Measurements from ENCODE around the gene GLI3.

GLI3 gene

GRCh38 chr7:42049761-42050160 is 187.2 kb downstream of the GLI3 start:
- no peak overlapping the region for H3K4me3 ChIP-seq (ENCODE audit: low read length)
- no peak for TF ChIP-seq CTCF (conservative IDR thresholded peaks at IDR 0.05; ENCODE audit: low read depth, low read length)
- DNase-seq (ENCODE audit: low read depth): no peak

- H3K4me3 ChIP-seq (ENCODE audit: low read length): no peak overlapping the region
- no peak for TF ChIP-seq CTCF (conservative IDR thresholded peaks at IDR 0.05; ENCODE audit: low read depth, low read length)
- DNase-seq (ENCODE audit: low read depth): no peak
Observed at GRCh38 chr7:42046483-42046882, 190.5 kb downstream of the GLI3 start.

- DNase-seq (ENCODE audit: low read depth): no peak
- H3K4me3 ChIP-seq (ENCODE audit: low read length): no peak overlapping the region
- no peak for TF ChIP-seq CTCF (conservative IDR thresholded peaks at IDR 0.05; ENCODE audit: low read depth, low read length)
Observed at GRCh38 chr7:42045961-42046360, 191.0 kb downstream of the GLI3 start.

GRCh38 chr7:42039921-42040320 is 197.1 kb downstream of the GLI3 start:
- no peak overlapping the region for H3K4me3 ChIP-seq (ENCODE audit: low read length)
- TF ChIP-seq CTCF (conservative IDR thresholded peaks at IDR 0.05; ENCODE audit: low read depth, low read length): no peak
- DNase-seq (ENCODE audit: low read depth): no peak

- no peak for TF ChIP-seq CTCF (conservative IDR thresholded peaks at IDR 0.05; ENCODE audit: low read depth, low read length)
- H3K4me3 ChIP-seq (ENCODE audit: low read length): no peak overlapping the region
- no peak for DNase-seq (ENCODE audit: low read depth)
Observed at GRCh38 chr7:42035210-42035609, 201.8 kb downstream of the GLI3 start.

GRCh38 chr7:42033480-42033879 is 203.5 kb downstream of the GLI3 start:
- no peak overlapping the region for H3K4me3 ChIP-seq (ENCODE audit: low read length)
- TF ChIP-seq CTCF (conservative IDR thresholded peaks at IDR 0.05; ENCODE audit: low read depth, low read length): no peak
- no peak for DNase-seq (ENCODE audit: low read depth)

- DNase-seq (ENCODE audit: low read depth): no peak
- no peak overlapping the region for H3K4me3 ChIP-seq (ENCODE audit: low read length)
- no peak for TF ChIP-seq CTCF (conservative IDR thresholded peaks at IDR 0.05; ENCODE audit: low read depth, low read length)
Observed at GRCh38 chr7:42029405-42029804, 207.6 kb downstream of the GLI3 start.
